Measurements from ENCODE around the gene SFXN5.

SFXN5 gene

GRCh38 chr2:72953528-72953927 lies 118.0 kb downstream of the SFXN5 start:
- DNase-seq: no peak

GRCh38 chr2:72952961-72953360 lies 118.6 kb downstream of the SFXN5 start:
- DNase-seq: no peak

GRCh38 chr2:72952110-72952823 lies 119.2 kb downstream of the SFXN5 start:
- no peak for DNase-seq

GRCh38 chr2:72951303-72952095 lies 120.0 kb downstream of the SFXN5 start:
- no peak for DNase-seq

- DNase-seq: no peak
Observed at GRCh38 chr2:72950558-72951255, 120.8 kb downstream of the SFXN5 start.

- no peak for DNase-seq
Observed at GRCh38 chr2:72949642-72950041, 121.9 kb downstream of the SFXN5 start.

- no peak for DNase-seq
Observed at GRCh38 chr2:72949045-72949444, 122.5 kb downstream of the SFXN5 start.

GRCh38 chr2:72947952-72948830 lies 123.3 kb downstream of the SFXN5 start:
- DNase-seq: no peak

- DNase-seq: no peak
Observed at GRCh38 chr2:72946466-72946865, 125.0 kb downstream of the SFXN5 start.

- no peak for DNase-seq
Observed at GRCh38 chr2:72945450-72946019, 126.0 kb downstream of the SFXN5 start.

- DNase-seq: no peak
Observed at GRCh38 chr2:72944804-72945449, 126.6 kb downstream of the SFXN5 start.

GRCh38 chr2:72943540-72944395 lies 127.7 kb downstream of the SFXN5 start:
- DNase-seq: no peak

- DNase-seq: no peak
Observed at GRCh38 chr2:72942881-72943418, 128.6 kb downstream of the SFXN5 start.

GRCh38 chr2:72942293-72942692 lies 129.2 kb downstream of the SFXN5 start:
- DNase-seq: no peak

- DNase-seq: no peak
Observed at GRCh38 chr2:72940786-72941185, 130.7 kb downstream of the SFXN5 start.

GRCh38 chr2:72940361-72940760 lies 131.2 kb downstream of the SFXN5 start:
- DNase-seq: no peak

GRCh38 chr2:72938455-72938854 lies 133.1 kb downstream of the SFXN5 start:
- DNase-seq: no peak

GRCh38 chr2:72937356-72937669 lies 134.2 kb downstream of the SFXN5 start:
- no peak for DNase-seq

- no peak for DNase-seq
Observed at GRCh38 chr2:72936660-72937355, 134.7 kb downstream of the SFXN5 start.

- DNase-seq: no peak
Observed at GRCh38 chr2:72935611-72935957, 135.9 kb downstream of the SFXN5 start.
